ENCODE results near the gene INA. TPM values are rescaled to one million over a fixed set of nuclear protein-coding genes. Genes with fewer than 3 reads are reported as not detected.

The INA gene
- total RNA-seq = under 0.01 and 0.11 TPM in 2 replicates

DNA sequence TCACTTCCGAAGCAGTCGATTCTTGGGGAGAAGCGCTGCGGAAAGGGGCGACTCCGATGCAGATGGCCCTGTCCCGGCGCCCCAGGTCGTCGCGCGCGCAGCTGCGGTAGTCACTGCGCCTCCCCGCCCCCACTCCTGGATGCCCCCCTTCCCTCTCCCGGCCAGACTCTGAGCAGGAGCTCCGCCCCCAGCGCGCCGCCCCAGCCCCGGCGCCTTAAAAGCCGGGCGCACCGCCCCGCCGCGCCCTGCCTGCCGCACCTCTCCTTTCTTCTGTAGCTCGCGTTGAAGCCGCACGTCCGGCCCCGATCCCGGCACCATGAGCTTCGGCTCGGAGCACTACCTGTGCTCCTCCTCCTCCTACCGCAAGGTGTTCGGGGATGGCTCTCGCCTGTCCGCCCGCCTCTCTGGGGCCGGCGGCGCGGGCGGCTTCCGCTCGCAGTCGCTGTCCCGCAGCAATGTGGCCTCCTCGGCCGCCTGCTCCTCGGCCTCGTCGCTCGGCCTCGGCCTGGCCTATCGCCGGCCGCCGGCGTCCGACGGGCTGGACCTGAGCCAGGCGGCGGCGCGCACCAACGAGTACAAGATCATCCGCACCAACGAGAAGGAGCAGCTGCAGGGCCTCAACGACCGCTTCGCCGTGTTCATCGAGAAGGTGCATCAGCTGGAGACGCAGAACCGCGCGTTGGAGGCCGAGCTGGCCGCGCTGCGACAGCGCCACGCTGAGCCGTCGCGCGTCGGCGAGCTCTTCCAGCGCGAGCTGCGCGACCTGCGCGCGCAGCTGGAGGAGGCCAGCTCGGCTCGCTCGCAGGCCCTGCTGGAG lies at the start of gene INA:
Gene INA (plus strand): TSS at position 243 of the 817 bp plus-strand sequence. CDS start 74 bp downstream, at position 317.

GRCh38 chr10:103245587-103245986 lies 31.4 kb upstream of the INA start, which contains the start of gene RPEL1:
Gene RPEL1 (plus strand): TSS chr10:103245887. CDS start chr10:103245997, 110 bp downstream.

Other genes starting within 250 kb of the INA start
- 54.8 and 55.9 TPM in 2 replicates for gene NT5C2, start 83.9 kb upstream of the INA start, total RNA-seq
- gene RPEL1, start 31.3 kb upstream of the INA start, total RNA-seq = 0.09 and 0.11 TPM in 2 replicates
- 11.7 and 13.9 TPM in 2 replicates for gene PCGF6, start 74.0 kb downstream of the INA start, total RNA-seq
- 2.8 and 5.4 TPM in 2 replicates for gene TAF5, start 90.8 kb downstream of the INA start, total RNA-seq
- 191 and 241 TPM in 2 replicates for gene ATP5MK, start 119.3 kb downstream of the INA start, total RNA-seq
- 22.2 and 31.2 TPM in 2 replicates for gene PDCD11, start 119.5 kb downstream of the INA start, total RNA-seq
- 10.0 and 20.1 TPM in 2 replicates for gene CALHM2, start 175.2 kb downstream of the INA start, total RNA-seq
- gene CALHM1, start 181.8 kb downstream of the INA start, total RNA-seq = not detected in 2 replicates
- not detected in 2 replicates for gene CALHM3, start 202.1 kb downstream of the INA start, total RNA-seq
- gene NEURL1, start 216.6 kb downstream of the INA start, total RNA-seq = 0.09 and 0.11 TPM in 2 replicates

All from dermis lymphatic vessel endothelial cell (primary cell).